Bronchial smooth muscle cell (primary cell): ENCODE measurements around the gene MMP25. TPM values are rescaled to one million over a fixed set of nuclear protein-coding genes. Genes with fewer than 3 reads are reported as not detected.

ENCODE experiments used
- total RNA-seq: library from RNA; depleted of rRNA; stranded (reverse); fragments of >200 nt; gene quantifications from 2 replicates; pipeline ENCODE4 v1.2.1, GENCODE V29; 2014

Gene MMP25, protein sequence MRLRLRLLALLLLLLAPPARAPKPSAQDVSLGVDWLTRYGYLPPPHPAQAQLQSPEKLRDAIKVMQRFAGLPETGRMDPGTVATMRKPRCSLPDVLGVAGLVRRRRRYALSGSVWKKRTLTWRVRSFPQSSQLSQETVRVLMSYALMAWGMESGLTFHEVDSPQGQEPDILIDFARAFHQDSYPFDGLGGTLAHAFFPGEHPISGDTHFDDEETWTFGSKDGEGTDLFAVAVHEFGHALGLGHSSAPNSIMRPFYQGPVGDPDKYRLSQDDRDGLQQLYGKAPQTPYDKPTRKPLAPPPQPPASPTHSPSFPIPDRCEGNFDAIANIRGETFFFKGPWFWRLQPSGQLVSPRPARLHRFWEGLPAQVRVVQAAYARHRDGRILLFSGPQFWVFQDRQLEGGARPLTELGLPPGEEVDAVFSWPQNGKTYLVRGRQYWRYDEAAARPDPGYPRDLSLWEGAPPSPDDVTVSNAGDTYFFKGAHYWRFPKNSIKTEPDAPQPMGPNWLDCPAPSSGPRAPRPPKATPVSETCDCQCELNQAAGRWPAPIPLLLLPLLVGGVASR
- under 0.01 TPM in 1 of 2 replicates, not detected in the other for total RNA-seq

DNA sequence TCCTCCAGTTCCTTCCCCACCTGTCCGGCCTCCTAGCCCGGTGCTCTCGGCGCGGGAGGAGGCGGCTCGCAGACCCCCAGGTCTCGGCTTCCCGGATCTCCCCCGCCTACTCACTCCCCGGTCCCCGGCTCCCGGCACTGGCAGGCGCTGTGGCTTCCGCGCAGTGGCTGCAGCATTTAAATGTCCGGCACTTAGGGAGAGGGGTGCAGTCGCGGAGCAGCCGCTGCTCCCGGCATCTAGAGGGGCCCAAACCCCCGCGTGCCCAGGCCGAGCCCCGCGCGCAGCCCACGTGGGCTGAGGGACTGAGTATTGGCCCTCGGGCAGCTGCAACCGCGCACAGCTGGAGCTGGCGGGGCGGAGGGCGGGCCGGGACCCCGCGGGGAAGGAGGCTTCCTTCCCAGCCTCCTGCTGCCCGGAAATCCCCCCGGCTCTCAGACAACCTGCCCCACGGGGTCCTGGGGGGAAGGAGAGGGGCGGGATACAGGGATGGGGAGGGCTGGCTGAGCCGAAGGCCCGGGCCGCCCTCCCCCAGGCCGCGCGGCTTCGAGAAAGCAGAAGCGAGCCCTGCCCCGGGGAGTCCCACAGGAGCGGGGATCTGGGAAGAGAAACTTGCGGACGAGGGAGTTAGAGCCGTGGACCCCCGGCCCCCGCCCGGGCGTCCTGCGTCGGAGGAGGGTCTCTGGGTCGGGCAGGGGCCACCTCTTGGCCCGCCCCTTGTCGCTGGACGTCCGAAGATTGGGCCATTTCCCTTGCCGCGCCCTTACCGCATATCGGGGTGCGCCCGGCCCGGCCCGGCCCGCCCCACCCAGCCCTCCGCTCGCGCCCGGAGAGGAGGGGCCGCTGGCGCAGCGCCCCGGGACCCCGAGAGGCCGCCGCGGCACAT is at the start of gene MMP25:
Gene MMP25 (plus strand): TSS at position 804 of the 883 bp plus-strand sequence. CDS start 357 bp downstream, outside the sequence.

DNA sequence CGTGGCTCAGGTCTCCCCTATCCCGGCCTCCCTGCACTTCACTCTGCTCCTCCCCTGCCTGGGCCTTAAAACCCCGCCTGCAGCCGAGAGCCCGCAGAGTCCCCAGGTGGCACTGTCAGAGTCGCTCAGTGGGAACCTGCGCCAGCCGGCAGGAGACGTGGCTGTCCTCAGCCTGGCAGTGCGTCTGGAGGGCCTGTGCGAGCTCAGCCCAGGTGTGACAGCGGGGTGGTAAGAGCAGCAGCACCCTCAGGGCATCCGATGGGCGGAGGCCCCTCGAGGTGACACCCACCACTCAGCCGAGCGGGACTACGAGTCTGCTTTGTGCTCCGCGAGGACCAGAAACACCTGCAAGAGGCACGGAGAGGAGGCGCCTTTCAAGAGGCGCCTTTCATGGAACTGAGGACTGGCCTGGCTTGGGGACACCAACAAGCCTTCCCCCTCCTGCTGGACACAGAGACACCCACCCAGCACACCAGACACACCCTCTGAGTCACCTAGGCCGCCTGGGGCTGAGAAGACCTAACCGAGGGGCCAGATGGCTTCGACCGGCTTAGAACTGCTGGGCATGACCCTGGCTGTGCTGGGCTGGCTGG is 33.4 kb upstream of the MMP25 start, which contains the start of gene CLDN9:
Gene CLDN9 (plus strand): TSS at position 96 of the 593 bp plus-strand sequence. CDS start 440 bp downstream, at position 536.

DNA sequence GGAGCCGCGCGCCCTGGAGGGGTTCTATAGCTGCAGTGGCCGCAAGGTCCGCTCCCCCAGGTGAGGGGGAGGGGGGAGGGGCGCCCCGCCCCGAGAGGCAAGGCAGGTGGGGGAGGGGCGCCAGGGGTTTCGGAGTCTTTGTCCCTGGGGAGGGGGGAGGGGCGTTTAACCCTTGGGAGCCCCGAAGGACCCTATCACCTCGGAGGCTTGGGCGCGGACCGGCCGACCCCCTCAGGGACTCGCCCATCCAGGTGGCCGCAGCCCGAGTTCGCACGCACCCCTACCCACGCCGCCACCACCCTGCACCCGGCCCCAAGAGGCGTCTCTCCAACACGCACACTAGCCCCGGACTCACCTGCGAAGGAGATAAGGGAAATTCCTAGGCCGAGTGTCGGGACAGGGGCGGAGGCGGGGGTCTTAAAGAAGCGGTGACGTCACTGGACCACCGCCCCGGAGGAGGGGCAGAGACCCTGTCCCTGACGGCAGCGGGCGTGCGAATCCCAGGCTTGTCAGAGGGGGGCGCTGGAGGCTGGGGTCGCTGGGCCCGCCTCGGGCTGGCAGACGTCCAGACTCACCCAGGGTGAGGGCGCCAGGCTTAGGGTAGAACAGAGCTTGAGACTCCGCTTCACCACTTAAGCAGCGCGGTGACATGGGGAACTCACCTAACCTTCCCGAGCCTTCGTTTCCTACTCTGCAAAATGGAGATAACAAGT is 28.4 kb upstream of the MMP25 start, which contains the start of gene CLDN6:
Gene CLDN6 (minus strand): TSS at position 390 of the 713 bp plus-strand sequence. CDS start 2,162 bp downstream, outside the sequence.

DNA sequence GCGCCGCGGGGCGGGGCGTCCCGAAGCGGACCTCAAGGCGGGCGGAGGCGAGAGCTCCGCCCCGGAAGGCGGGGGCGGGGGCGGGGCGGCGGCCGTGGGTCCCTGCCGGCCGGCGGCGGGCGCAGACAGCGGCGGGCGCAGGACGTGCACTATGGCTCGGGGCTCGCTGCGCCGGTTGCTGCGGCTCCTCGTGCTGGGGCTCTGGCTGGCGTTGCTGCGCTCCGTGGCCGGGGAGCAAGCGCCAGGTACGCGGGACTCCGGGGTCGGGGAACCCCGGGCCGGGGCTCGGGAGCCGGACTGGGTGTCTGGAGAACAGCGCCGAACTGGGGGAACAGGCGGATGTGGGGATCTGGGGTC is 26.1 kb upstream of the MMP25 start, which contains the start of gene TNFRSF12A:
Gene TNFRSF12A (plus strand): TSS at position 122 of the 357 bp plus-strand sequence. CDS start 30 bp downstream, at position 152.

DNA sequence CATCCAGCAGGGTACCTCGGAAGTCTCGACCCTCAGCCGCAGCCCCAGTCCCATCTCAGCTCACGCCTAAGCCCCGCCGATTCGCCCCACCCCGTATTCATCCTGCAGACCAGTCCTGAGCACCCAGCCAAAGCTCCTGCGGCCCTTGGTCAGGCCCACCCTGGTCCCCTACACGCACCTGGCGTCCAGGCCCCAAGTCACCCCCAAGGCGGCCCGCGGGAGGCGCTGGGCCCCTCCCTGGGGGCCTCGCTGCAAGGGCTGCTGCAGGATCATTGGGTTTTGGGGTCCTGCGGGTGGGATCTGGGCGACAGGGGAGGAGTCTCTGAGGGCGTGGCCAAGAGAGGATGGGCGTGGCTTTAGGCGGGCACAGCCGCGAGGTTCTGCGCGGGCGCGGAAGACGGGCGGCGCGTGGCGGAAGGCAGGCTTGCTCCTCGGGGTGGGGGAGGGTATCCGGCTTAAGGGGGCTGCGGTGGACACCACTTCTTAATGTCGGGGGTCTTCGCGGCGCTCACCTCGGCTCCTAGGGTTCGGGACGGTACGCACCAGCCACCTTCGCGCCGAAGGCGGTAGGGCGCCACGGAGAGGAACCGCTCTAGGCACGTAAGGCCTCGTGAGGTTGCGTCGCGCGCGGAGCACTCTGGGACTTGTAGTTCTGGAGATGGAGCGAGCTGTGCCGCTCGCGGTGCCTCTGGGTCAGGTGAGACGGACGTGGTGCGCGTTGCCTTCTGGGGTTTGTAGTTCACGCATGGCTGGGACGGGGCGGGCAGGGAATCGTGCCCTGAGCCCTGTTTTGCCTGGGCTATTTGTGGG is 22.5 kb upstream of the MMP25 start, which contains the start of the genes HCFC1R1 and THOC6:
Gene HCFC1R1 (minus strand): TSS at position 274 of the 810 bp plus-strand sequence. CDS start 1 bp downstream, at position 273.
Gene THOC6 (plus strand): TSS at position 367 of the 810 bp plus-strand sequence. CDS start 292 bp downstream, at position 659.

DNA sequence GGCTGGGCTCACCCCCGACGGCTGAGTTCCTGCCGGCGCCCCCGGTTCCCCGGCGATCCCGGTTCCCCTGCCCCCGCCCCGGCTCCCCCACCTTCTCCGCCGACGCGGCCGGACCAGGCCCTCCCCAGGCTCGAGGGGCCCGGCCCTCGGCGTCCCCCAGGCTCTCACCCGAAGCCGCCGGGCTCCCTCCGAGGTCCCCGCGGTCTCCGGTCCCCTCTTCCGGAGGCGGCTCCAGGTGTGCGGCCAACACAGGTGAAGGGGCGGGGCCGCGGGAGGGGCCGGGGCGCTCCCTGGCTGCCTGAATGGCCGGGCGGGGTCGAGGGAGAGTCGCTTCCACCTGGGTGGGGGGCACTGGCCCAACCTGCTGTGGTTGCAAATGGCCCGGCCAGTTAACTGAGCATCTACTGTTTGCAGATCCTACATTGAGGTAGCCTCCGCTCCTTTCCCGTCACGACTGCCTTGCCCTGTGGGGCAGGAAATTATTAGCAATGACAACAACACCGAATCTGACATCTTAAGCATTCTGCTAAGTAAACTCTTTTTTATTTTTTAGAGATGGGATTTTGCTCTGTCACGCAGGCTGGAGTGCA is 9.5 kb upstream of the MMP25 start, which contains the start of gene BICDL2:
Gene BICDL2 (minus strand): TSS at position 219 of the 590 bp plus-strand sequence. CDS start 1,448 bp downstream, outside the sequence.

DNA sequence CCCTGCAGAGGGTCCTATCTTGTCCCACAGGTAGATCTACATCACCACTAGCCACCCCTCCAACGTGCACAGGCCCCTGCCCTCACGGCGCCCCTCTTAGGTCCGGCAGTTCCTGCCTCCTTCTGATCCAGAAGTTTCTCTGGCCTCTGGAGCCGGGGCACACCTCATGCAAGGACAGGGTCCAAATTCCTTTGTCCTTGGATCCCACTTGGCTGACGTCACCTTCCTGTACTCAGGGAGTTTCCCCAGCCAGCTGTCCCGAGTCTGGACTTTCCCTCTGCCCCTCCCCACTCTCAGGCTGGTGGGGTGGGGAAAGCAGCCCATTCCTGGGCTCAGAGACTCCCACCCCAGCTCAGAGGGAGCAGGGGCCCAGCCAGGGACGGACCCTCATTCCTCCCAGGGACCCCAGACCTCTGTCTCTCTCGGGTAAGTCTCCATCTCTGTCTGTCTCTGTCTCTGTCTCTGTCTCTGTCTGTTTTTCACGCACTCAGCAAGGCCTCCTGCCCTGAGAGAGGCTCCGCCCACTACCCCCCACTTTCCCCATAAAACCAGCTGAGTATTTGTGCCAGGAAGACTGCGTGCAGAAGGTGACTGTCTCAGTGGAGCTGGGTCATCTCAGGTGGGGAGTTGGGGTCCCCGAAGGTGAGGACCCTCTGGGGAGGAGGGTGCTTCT is 18.8 kb downstream of the MMP25 start, which contains the start of gene IL32:
Gene IL32 (plus strand): TSS at position 572 of the 673 bp plus-strand sequence. CDS start 172 bp downstream, outside the sequence.

DNA sequence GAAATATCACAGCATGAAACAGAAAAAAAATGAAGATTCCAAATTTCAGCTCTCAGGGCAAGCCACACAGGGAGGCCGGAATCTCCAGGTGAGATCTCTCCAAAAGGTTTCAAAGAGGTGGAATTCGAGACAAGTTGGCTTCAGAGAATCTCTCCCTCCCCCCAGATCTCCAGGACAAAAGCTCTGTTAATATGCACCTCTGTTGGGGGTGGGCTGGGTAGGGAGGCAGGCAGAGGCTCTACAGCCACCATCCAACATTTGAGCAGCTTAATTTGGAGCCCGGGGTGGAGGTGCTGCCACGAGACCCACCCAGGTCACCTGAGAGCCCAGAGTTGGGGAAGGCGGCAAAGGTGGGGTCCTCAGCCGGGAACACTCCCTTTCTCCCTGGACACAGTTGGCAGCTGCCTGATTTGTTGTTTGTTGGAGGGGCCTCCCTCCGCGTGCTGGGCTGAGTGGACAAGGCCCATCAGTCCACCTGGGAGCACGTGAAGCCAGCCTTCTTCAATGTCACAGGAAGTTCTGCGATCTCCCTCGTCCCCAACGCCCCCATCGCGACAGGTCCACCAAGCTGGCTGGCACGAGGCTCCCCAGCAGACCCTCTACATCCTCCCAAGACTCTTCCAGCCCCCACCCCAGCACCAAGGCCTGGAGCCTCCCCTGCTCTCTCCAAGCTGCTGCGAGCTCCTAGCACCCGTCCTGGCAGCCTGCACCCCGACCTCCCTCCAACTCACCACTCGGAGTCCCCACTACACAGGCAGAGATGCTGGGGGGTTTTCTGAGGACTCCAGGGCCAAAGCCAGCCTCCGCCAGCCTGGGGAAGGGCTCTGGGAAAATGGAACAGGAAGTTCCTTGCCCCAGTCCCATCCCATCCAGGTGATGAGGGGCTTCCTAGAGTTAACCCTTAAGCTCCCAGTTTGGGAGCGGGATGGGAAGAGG is 52.4 kb downstream of the MMP25 start, which contains the start of gene ZSCAN10:
Gene ZSCAN10 (minus strand): TSS at position 836 of the 936 bp plus-strand sequence. CDS start 6,357 bp downstream, outside the sequence.

Other genes with a start within 250 kb of the MMP25 start
- gene PRSS41, start 248.1 kb upstream of the MMP25 start, total RNA-seq, result not detected in 2 replicates
- gene PRSS21, start 229.3 kb upstream of the MMP25 start, total RNA-seq, result 1.6 TPM in 1 of 2 replicates, not detected in the other
- 0.16 TPM in 1 of 2 replicates, not detected in the other for gene ZG16B, start 216.3 kb upstream of the MMP25 start, total RNA-seq
- gene PRSS22, start 188.4 kb upstream of the MMP25 start, total RNA-seq, result not detected in 2 replicates
- 47.5 and 62.6 TPM in 2 replicates for gene FLYWCH2, start 163.3 kb upstream of the MMP25 start, total RNA-seq
- gene FLYWCH1, start 134.6 kb upstream of the MMP25 start, total RNA-seq, result 38.0 and 47.9 TPM in 2 replicates
- gene KREMEN2, start 82.3 kb upstream of the MMP25 start, total RNA-seq, result under 0.01 TPM in 1 of 2 replicates, not detected in the other
- gene PAQR4, start 77.2 kb upstream of the MMP25 start, total RNA-seq, result 0.79 and 1.1 TPM in 2 replicates
- 1.1 TPM in 1 of 2 replicates, not detected in the other for gene PKMYT1, start 66.1 kb upstream of the MMP25 start, total RNA-seq
- under 0.01 TPM in 1 of 2 replicates, not detected in the other for gene CLDN9, start 33.6 kb upstream of the MMP25 start, total RNA-seq
- gene CLDN6, start 28.4 kb upstream of the MMP25 start, total RNA-seq, result 0.09 and 0.16 TPM in 2 replicates
- gene TNFRSF12A, start 26.2 kb upstream of the MMP25 start, total RNA-seq, result 49.5 and 111 TPM in 2 replicates
- 16.8 and 30.7 TPM in 2 replicates for gene HCFC1R1, start 22.6 kb upstream of the MMP25 start, total RNA-seq
- 17.8 and 20.2 TPM in 2 replicates for gene THOC6, start 22.5 kb upstream of the MMP25 start, total RNA-seq
- 0.17 and 0.32 TPM in 2 replicates for gene BICDL2, start 9.6 kb upstream of the MMP25 start, total RNA-seq
- 2.7 and 5.2 TPM in 2 replicates for gene IL32, start 19.1 kb downstream of the MMP25 start, total RNA-seq
- gene ZSCAN10, start 52.7 kb downstream of the MMP25 start, total RNA-seq, result not detected in 2 replicates
- gene ZNF205, start 66.0 kb downstream of the MMP25 start, total RNA-seq, result 12.1 and 14.3 TPM in 2 replicates
- gene ZNF213, start 88.5 kb downstream of the MMP25 start, total RNA-seq, result 3.2 and 5.0 TPM in 2 replicates
- gene OR1F1, start 141.6 kb downstream of the MMP25 start, total RNA-seq, result not detected in 2 replicates
- gene ZNF200, start 188.6 kb downstream of the MMP25 start, total RNA-seq, result 6.0 and 6.3 TPM in 2 replicates
- under 0.01 and 0.09 TPM in 2 replicates for gene MEFV, start 210.1 kb downstream of the MMP25 start, total RNA-seq
- gene ZNF263, start 236.9 kb downstream of the MMP25 start, total RNA-seq, result 30.0 and 30.6 TPM in 2 replicates